AG09319 (cell line): ENCODE measurements around the gene IKZF1.

ENCODE experiments used
- DNase-seq: peaks from one replicate; pipeline ENCODE4 v3.0.0-alpha.2; 2010; ENCODE audit warnings: low read depth; ENCODE audit errors: extremely low read depth
- CTCF ChIP-seq: IDR thresholded peaks from 2 replicates; pipeline ENCODE4 v1.5.1; 2011; ENCODE audit warnings: low read depth, mild to moderate bottlenecking, inconsistent platforms, low read length, moderate library complexity

IKZF1 gene

GRCh38 chr7:50427518-50427917, 123.0 kb downstream of the IKZF1 start:
- TF ChIP-seq CTCF, result no peak
- DNase-seq, result no peak

GRCh38 chr7:50428911-50429310, 124.4 kb downstream of the IKZF1 start:
- TF ChIP-seq CTCF, result no peak
- DNase-seq, result no peak

GRCh38 chr7:50431316-50431715, 126.8 kb downstream of the IKZF1 start:
- no peak for TF ChIP-seq CTCF
- no peak for DNase-seq

GRCh38 chr7:50431722-50432305, 127.3 kb downstream of the IKZF1 start:
- no peak for TF ChIP-seq CTCF
- no peak for DNase-seq

- no peak for DNase-seq
- TF ChIP-seq CTCF, result no peak
Observed at GRCh38 chr7:50436133-50436806, 131.8 kb downstream of the IKZF1 start.

GRCh38 chr7:50446542-50446960, 142.0 kb downstream of the IKZF1 start:
- no peak for DNase-seq
- TF ChIP-seq CTCF, result no peak

GRCh38 chr7:50448823-50449222, 144.3 kb downstream of the IKZF1 start:
- TF ChIP-seq CTCF, result no peak
- DNase-seq, result no peak
